ENCODE data around the gene ARHGAP36. TPM values are rescaled to one million over a fixed set of nuclear protein-coding genes. Genes with fewer than 3 reads are reported as not detected.

ARHGAP36 gene
- total and polyA plus RNA-seq, 2 experiments from 2014 or later: not detected

GRCh38 chrX:131032354-131033230, 25.6 kb upstream of the ARHGAP36 start:
- H3K4me3 ChIP-seq: no peak overlapping the region
- no peaks in the 10 kb centered on the region for H3K79me2 ChIP-seq
- DNase-seq (ENCODE audit: low spot score): no peak
- no peaks in the 10 kb centered on the region for H3K4me1 ChIP-seq (ENCODE audit: insufficient read depth)
- H3K36me3 ChIP-seq (replicated peaks; ENCODE audit: insufficient read depth, low read depth): no peaks in the 10 kb centered on the region
- 62% methylated on average over 2 of the region's 2 CpGs for WGBS (ENCODE audit: low lambda C conversion rate, missing lambda C conversion rate)
- no peak overlapping the region for H2AFZ ChIP-seq
- no peaks in the 10 kb centered on the region for H3K9me3 ChIP-seq (ENCODE audit: low read depth)
- H3K27ac ChIP-seq: no peak overlapping the region
- H3K9me2 ChIP-seq (replicated peaks; ENCODE audit: insufficient read depth): no peaks in the 10 kb centered on the region
- TF ChIP-seq CTCF (IDR thresholded peaks at IDR 0.05; ENCODE audit: poor library complexity) (no peak), EZH2phosphoT487 (IDR thresholded peaks at IDR 0.05; ENCODE audit: low read depth, severe bottlenecking, unreplicated experiment) (no peak), EZH2 (IDR thresholded peaks at IDR 0.05; ENCODE audit: borderline replicate concordance) (no peak)
- H3K4me2 ChIP-seq: no peak overlapping the region
- no peaks in the 10 kb centered on the region for H3K27me3 ChIP-seq
- H4K20me1 ChIP-seq (ENCODE audit: insufficient read depth, poor library complexity, severe bottlenecking): no peaks in the 10 kb centered on the region

GRCh38 chrX:131034063-131034462, 24.1 kb upstream of the ARHGAP36 start:
- H4K20me1 ChIP-seq (ENCODE audit: insufficient read depth, poor library complexity, severe bottlenecking): no peaks in the 10 kb centered on the region
- no peak overlapping the region for H3K27ac ChIP-seq
- no peak for DNase-seq (ENCODE audit: low spot score)
- H3K9me2 ChIP-seq (replicated peaks; ENCODE audit: insufficient read depth): no peaks in the 10 kb centered on the region
- H3K36me3 ChIP-seq (replicated peaks; ENCODE audit: insufficient read depth, low read depth): no peaks in the 10 kb centered on the region
- no peak for TF ChIP-seq EZH2 (IDR thresholded peaks at IDR 0.05; ENCODE audit: borderline replicate concordance)
- H3K4me1 ChIP-seq (ENCODE audit: insufficient read depth): no peaks in the 10 kb centered on the region
- H3K4me3 ChIP-seq: no peak overlapping the region
- H2AFZ ChIP-seq: no peak overlapping the region
- no peaks in the 10 kb centered on the region for H3K79me2 ChIP-seq
- WGBS (ENCODE audit: low lambda C conversion rate, missing lambda C conversion rate): 72% methylated on average over 7 of the region's 7 CpGs
- no peak overlapping the region for H3K4me2 ChIP-seq
- H3K27me3 ChIP-seq: no peaks in the 10 kb centered on the region
- no peaks in the 10 kb centered on the region for H3K9me3 ChIP-seq (ENCODE audit: low read depth)

- no peak for DNase-seq (ENCODE audit: low spot score)
- Histone ChIP-seq H3K9me2 (replicated peaks; ENCODE audit: insufficient read depth) (no peaks in the 10 kb centered on the region), H3K4me1 (ENCODE audit: insufficient read depth) (no peaks in the 10 kb centered on the region), H3K9me3 (ENCODE audit: low read depth) (no peaks in the 10 kb centered on the region), H3K27me3 (no peaks in the 10 kb centered on the region), H3K4me3 (no peak overlapping the region), H3K79me2 (no peaks in the 10 kb centered on the region), H4K20me1 (ENCODE audit: insufficient read depth, poor library complexity, severe bottlenecking) (no peaks in the 10 kb centered on the region), H2AFZ (no peak overlapping the region), H3K27ac (no peak overlapping the region), H3K4me2 (no peak overlapping the region), H3K36me3 (replicated peaks; ENCODE audit: insufficient read depth, low read depth) (no peaks in the 10 kb centered on the region)
- TF ChIP-seq EZH2 (IDR thresholded peaks at IDR 0.05; ENCODE audit: borderline replicate concordance): no peak
- TF ChIP-seq CTCF (IDR thresholded peaks at IDR 0.05; ENCODE audit: poor library complexity): no peak
- no peak for TF ChIP-seq EZH2phosphoT487 (IDR thresholded peaks at IDR 0.05; ENCODE audit: low read depth, severe bottlenecking, unreplicated experiment)
Observed at GRCh38 chrX:131040781-131041180, 17.4 kb upstream of the ARHGAP36 start.

- Histone ChIP-seq H3K27ac (no peak overlapping the region), H4K20me1 (ENCODE audit: insufficient read depth, poor library complexity, severe bottlenecking) (no peaks in the 10 kb centered on the region), H3K79me2 (no peaks in the 10 kb centered on the region), H3K27me3 (no peaks in the 10 kb centered on the region), H3K36me3 (replicated peaks; ENCODE audit: insufficient read depth, low read depth) (no peaks in the 10 kb centered on the region), H3K9me3 (ENCODE audit: low read depth) (no peaks in the 10 kb centered on the region), H3K4me3 (no peak overlapping the region), H3K4me2 (no peak overlapping the region), H3K4me1 (ENCODE audit: insufficient read depth) (no peaks in the 10 kb centered on the region), H2AFZ (no peak overlapping the region), H3K9me2 (replicated peaks; ENCODE audit: insufficient read depth) (no peaks in the 10 kb centered on the region)
- no peak for TF ChIP-seq EZH2 (IDR thresholded peaks at IDR 0.05; ENCODE audit: borderline replicate concordance)
- no peak for TF ChIP-seq EZH2phosphoT487 (IDR thresholded peaks at IDR 0.05; ENCODE audit: low read depth, severe bottlenecking, unreplicated experiment)
- TF ChIP-seq CTCF (IDR thresholded peaks at IDR 0.05; ENCODE audit: poor library complexity): no peak
- 74% methylated on average over 6 of the region's 6 CpGs for WGBS (ENCODE audit: low lambda C conversion rate, missing lambda C conversion rate)
- no peak for DNase-seq (ENCODE audit: low spot score)
Observed at GRCh38 chrX:131041667-131042066, 16.5 kb upstream of the ARHGAP36 start.
